Spinal cord (tissue), 10 donors: ENCODE measurements around the gene AOPEP. TPM values are rescaled to one million over a fixed set of nuclear protein-coding genes. Genes with fewer than 3 reads are reported as not detected.

Source experiments
- DNase-seq, 6 donors: peaks; one replicate each; pipeline versions ENCODE4 v3.0.0 to v3.0.0-alpha.2; 2013 to 2015; ENCODE audit warnings: low spot score in 6 of 6, low read depth in 4 of 6
- H3K27ac ChIP-seq: one replicate; pipeline ENCODE4 v1.5.1; 2013; ENCODE audit warnings: low read depth, low read length, control low read depth
- H3K27me3 ChIP-seq: one replicate; pipeline ENCODE4 v1.6.1; 2013; ENCODE audit warnings: low read length; ENCODE audit not compliant: control insufficient read depth, insufficient read depth
- H3K36me3 ChIP-seq: one replicate; pipeline ENCODE4 v1.6.1; 2013; ENCODE audit warnings: low read length; ENCODE audit not compliant: control insufficient read depth, insufficient read depth
- H3K4me1 ChIP-seq: one replicate; pipeline ENCODE4 v1.6.1; 2013; ENCODE audit warnings: low read length; ENCODE audit not compliant: control insufficient read depth, insufficient read depth
- H3K4me3 ChIP-seq: one replicate; pipeline ENCODE4 v1.5.1; 2013; ENCODE audit warnings: low read depth, low read length, control low read depth
- H3K9me3 ChIP-seq: one replicate; pipeline ENCODE4 v1.6.1; 2013; ENCODE audit warnings: low read length; ENCODE audit not compliant: control insufficient read depth, insufficient read depth
- WGBS: methylation state at CpG from one replicate; pipeline ENCODE4 v1.1.5; 2013; ENCODE audit warnings: missing lambda C conversion rate; ENCODE audit not compliant: insufficient coverage; 5-methylcytosine and 5-hydroxymethylcytosine counted together
- polyA plus RNA-seq, 2 donors: library from polyadenylated mRNA; unstranded; fragments of 120-200 nt; gene quantifications; one replicate each; pipeline ENCODE4 v1.2.1, GENCODE V29; 2013; ENCODE audit not compliant: insufficient read length in 2 of 2
- total RNA-seq, 2 donors: library from RNA; depleted of rRNA in 1 of 2; stranded (reverse); fragments of 120-200 nt in 1 of 2; fragments of >200 nt in 1 of 2; gene quantifications; one replicate each; pipeline versions ENCODE4 v1.2.3 to v1.2.4, GENCODE V29; 2013 to 2014
- donor health status: healthy.

The AOPEP gene
- total and polyA plus RNA-seq, 4 donors = 42.8 to 77.4 (median 56.3) TPM

DNA sequence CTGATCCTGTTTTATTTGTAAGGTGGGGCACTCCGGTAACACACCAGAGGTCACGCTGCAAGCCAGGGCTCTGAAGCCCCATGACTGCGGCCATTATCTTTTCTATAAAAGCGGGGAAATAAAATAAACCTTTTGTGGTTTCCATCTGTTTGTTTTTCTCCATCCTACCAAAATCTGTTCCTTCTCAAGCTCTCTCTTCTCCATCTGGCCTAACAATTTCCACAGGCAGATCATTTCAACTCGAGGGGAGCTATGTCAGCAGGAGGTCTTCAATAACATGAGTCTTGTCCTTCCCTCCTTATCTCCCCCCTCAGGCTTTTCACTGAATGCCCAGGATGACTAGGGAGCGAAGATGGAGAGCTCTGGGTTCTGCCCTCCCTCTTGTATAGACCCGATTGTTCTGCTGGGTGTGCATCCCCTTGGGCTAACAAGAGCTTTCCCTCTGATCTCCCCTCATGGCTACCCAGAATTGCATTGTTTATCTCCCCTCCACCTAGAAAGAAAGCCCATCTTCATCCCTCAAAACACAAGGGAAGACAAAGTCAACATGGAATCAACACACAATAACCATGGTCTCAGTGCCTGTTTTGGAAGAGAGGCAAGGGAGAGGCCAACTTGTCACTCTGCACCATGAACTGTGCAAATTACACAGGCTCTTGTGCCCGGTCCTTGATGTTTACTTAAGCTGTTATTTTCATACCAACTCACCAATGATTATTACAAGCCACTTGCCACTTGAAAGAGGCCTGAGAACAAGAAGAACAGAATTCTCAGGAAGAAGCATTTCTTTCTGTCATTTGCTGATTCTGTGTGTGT, 403.2 kb downstream of the AOPEP start:
- Histone ChIP-seq H3K27me3 (no peaks in the 10 kb centered on the region), H3K9me3 (no peaks in the 10 kb centered on the region), H3K27ac (no peak overlapping the region), H3K36me3 (peaks cover 3% of the 10 kb centered on the region), H3K4me1 (peaks cover 14% of the 10 kb centered on the region), H3K4me3 (no peak overlapping the region)
- WGBS = 62% methylated on average over 3 of the region's 8 CpGs
- no peak for DNase-seq

DNA sequence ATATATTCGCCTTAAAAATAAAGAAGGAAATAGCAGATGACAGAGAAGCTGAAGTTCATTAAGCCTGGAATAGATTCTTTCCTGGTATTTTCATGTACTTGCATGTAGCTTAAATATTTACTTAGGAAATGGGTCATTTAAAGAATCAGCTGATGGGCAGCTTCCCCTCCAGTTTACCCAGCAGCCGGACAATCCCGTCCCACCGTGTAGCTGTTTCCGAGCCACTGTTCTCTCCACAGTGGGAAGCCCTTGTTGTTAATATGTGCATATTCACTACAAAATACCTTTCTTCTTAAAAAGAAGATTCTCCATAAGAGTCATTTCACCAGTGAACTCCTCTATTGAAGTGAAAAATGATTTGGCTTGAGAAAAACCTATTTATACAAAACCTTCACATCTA, 404.0 kb downstream of the AOPEP start:
- Histone ChIP-seq H3K27me3 (no peaks in the 10 kb centered on the region), H3K36me3 (peaks cover 3% of the 10 kb centered on the region), H3K4me1 (peaks cover 14% of the 10 kb centered on the region), H3K9me3 (no peaks in the 10 kb centered on the region), H3K27ac (no peak overlapping the region), H3K4me3 (no peak overlapping the region)
- no peak for DNase-seq
- no CpG with 5 or more reads among the region's 5 CpGs for WGBS

DNA sequence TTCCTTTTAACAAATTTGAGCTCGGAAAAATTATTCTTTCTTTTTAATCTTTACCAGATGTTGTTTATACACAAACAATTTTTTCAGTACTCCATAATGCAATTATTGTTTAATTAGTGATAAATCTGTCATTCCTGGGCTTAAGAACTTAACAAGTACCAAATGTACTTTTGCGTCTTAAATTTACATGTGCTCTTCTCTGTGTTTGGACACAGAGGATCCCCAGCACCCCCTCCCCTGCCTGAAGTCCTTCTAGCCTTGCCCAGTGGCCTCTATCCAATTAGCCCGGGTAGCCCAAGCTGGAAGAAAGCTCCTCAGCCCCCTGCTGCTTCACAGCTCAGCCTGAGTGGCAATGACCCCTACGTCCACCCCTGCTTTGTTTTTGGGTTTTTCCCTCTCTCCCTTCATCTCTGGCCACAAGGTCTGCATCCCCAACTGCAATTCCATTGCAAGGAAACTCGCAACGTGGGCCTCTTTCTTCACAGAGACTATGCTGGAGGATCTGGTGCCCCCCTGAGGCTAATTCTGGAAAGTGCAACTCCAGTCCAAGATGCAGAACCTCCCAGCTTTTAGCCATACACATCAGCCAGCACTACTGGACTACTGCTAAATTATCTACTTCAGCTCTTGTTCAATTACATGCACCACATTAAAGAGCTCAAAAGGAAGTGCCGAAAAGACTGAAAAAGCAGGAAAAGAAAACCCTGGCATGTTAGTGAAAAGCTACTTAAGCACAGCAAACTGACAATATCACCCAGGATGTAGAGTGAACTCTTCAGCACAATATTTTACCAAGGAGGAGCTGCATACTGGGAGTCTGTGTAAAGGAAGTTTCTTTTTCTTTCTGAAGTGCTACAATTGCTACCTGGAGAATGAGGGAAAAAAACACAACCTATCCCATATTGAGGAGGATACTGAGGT, 404.8 kb downstream of the AOPEP start:
- 19% methylated on average over 6 of the region's 7 CpGs for WGBS
- Histone ChIP-seq H3K36me3 (peaks cover 3% of the 10 kb centered on the region), H3K4me1 (peaks cover 14% of the 10 kb centered on the region), H3K27ac (no peak overlapping the region), H3K4me3 (no peak overlapping the region), H3K9me3 (no peaks in the 10 kb centered on the region), H3K27me3 (no peaks in the 10 kb centered on the region)
- DNase-seq = peak in 5 of 6 donors; percentile 73 to 95 (median 80)

DNA sequence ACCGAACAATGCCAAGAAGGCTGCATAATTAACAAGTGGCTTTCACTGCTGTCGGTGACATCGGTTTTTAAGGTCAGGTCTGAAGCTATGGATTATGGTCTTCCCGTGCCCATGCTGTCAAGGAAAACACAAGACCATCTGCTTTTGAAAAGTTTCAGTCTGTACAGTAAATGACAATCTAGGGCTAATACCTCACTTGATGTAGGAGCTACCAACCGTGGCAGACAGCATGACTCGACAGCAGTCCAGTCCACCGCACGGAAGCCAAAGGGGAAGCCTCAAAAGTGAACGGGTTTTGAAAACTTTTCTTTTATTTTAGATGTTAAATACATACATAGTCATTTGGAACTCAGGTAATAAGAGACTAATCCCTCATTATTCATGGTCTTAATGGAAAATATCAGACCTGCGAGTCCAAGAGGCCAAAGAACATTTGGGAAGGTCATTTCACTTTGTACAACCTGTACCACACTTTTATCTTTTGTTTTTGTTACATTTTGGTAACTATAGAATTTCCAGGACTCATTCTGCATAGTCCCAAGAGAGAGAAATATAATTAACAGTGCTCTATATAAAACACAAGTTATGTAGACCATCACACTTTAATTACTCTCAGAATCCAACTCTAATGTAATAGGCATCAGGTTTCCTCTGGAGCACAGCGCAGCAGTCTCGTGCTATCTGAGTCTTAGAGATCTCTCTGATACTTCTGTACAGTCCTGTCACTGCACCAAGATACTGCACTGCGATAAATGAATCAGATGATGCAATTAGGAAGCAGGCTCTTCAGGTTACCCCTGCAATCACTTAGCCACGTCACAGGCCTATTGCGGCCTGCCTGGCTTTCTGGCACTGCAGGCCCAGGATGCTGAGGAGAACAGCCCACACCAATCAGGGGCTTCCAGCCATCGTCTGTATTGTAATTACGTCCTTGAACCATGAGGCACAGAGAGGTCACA, 406.1 kb downstream of the AOPEP start:
- DNase-seq = peak in 1 of 6 donors; percentile 41
- no peaks in the 10 kb centered on the region for H3K9me3 ChIP-seq

DNA sequence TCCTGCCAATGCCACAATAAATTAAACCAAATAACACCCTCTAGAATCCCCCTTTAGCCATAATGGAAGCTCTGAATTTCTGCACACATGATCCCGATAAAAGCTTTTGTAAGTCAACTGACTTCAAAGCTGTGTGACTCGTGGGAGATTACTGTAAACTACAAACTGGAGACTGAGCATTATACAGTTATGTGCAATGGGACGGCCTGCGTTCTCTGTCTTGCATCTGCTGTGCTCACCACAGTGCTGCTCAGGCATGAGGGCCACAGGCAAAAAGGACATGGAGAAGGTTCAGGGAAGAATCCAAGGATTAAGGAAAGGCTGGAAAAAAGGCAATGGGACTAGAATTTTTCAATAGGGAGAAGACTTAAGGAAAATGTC, 406.8 kb downstream of the AOPEP start:
- Histone ChIP-seq H3K36me3 (peaks cover 10% of the 10 kb centered on the region), H3K27me3 (no peaks in the 10 kb centered on the region), H3K27ac (no peak overlapping the region), H3K4me3 (no peak overlapping the region), H3K4me1 (peaks cover 4% of the 10 kb centered on the region), H3K9me3 (no peaks in the 10 kb centered on the region)
- peak in 1 of 6 donors; percentile 27 for DNase-seq
- 74% methylated on average over 4 of the region's 4 CpGs for WGBS

More for the DNA sequence above, 406.1 kb downstream of the AOPEP start:
- Histone ChIP-seq H3K4me3 (no peak overlapping the region), H3K36me3 (peaks cover 3% of the 10 kb centered on the region), H3K4me1 (peaks cover 6% of the 10 kb centered on the region), H3K27me3 (no peaks in the 10 kb centered on the region), H3K27ac (no peak overlapping the region)
- WGBS = 60% methylated on average over 11 of the region's 17 CpGs

DNA sequence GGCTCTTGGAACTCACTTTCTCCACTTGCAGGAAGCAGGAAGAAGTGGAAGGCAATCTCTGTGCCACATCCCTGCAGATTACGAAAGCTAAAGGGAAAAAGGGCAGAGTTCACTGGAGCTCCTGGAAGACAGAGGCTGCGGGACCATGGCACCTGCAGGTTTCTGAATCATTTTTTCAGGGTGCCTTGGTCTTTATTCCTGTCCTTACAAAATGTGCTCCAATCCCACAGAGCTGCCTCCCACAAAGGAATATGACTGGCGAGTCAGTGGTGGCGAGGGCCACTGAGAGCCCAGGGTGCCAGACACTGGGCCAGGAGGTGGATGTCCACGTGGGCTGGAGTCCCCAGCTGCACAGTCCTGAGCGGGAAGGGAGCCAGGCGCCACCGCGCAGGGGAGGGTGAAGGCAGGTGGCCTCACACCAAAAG, 408.0 kb downstream of the AOPEP start:
- 81% methylated on average over 8 of the region's 9 CpGs for WGBS
- Histone ChIP-seq H3K4me3 (no peak overlapping the region), H3K36me3 (peaks cover 10% of the 10 kb centered on the region), H3K27ac (no peak overlapping the region), H3K27me3 (no peaks in the 10 kb centered on the region), H3K4me1 (peaks cover 4% of the 10 kb centered on the region), H3K9me3 (no peaks in the 10 kb centered on the region)
- DNase-seq = no peak

DNA sequence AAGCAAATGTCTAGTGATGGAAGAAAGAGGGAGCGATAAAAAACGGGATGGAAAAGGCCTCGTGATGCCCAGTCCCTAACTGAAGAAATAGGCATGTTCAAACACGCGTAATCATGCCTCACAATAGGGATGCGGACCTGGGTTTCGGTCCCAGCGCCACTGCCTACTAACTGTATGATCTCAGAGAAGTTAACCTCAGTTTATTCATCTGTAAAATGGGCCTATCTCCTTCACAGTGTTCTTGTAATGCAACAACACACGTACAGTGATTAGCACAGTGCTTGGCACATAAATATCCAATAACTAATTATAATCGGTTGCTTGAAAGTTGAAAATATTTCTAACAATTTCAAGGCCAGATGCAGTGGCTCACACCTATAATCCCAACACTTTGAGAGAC, 409.3 kb downstream of the AOPEP start:
- 97% methylated on average over 9 of the region's 10 CpGs for WGBS
- H3K9me3 ChIP-seq = no peaks in the 10 kb centered on the region
- H3K36me3 ChIP-seq = peaks cover 10% of the 10 kb centered on the region
- peaks cover 4% of the 10 kb centered on the region for H3K4me1 ChIP-seq
- no peaks in the 10 kb centered on the region for H3K27me3 ChIP-seq
- H3K4me3 ChIP-seq = no peak overlapping the region
- H3K27ac ChIP-seq = no peak overlapping the region
- DNase-seq = no peak
